LNCaP clone FGC (cell line): Measurements from ENCODE around the gene VSX2.

Source experiments
- DNase-seq: peaks from one replicate; pipeline ENCODE4 v3.0.0-alpha.2; 2011; ENCODE audit warnings: low read depth
- H3K4me3 ChIP-seq: 2 replicates; pipeline ENCODE4 v1.5.1; 2011; ENCODE audit warnings: mild to moderate bottlenecking, low read depth, low read length, control low read depth
- TF ChIP-seq, protein P1 (sequence below): IDR thresholded peaks from 2 replicates; pipeline ENCODE4 v1.5.1; 2012; ENCODE audit warnings: mild to moderate bottlenecking; ENCODE audit not compliant: control insufficient read depth, insufficient read depth; ENCODE audit errors: extremely low read depth

The VSX2 gene

DNA sequence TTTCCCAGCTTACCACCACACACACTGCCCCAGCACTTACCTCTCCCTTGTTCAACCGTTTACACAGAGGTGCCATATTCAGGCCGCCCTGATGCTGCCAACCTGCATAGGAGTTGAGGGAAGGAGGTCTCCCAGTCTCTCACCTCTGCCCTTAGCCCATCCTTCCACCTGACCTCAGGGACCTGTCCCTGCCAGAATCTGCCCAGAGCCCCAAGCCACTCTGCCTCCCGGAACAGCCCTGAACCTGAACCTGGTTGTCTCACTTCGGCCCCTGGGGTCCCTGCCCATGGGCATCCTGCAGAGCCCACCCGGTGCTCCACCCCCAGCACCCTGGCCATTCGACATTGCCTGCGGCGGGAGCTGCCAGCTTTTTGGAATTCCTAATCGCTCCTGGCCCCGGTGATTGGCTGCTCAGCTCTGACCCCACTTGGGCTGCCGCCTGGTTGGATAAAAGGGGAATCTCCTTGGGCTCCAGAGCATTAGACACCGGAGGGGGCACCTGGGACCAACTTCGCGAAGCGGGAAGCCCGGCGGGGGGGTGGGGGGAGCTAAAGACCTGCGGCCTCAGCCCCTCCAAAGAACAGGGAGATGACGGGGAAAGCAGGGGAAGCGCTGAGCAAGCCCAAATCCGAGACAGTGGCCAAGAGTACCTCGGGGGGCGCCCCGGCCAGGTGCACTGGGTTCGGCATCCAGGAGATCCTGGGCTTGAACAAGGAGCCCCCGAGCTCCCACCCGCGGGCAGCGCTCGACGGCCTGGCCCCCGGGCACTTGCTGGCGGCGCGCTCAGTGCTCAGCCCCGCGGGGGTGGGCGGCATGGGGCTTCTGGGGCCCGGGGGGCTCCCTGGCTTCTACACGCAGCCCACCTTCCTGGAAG is at the start of gene VSX2:
Gene VSX2, plus strand, starts transcription at position 476 of the 874 bp plus-strand sequence. Its CDS starts 113 bp downstream, at position 589.
- no peak for DNase-seq
- no peak within 1 kb of the TSS for H3K4me3 ChIP-seq
- TF ChIP-seq, protein P1, sequence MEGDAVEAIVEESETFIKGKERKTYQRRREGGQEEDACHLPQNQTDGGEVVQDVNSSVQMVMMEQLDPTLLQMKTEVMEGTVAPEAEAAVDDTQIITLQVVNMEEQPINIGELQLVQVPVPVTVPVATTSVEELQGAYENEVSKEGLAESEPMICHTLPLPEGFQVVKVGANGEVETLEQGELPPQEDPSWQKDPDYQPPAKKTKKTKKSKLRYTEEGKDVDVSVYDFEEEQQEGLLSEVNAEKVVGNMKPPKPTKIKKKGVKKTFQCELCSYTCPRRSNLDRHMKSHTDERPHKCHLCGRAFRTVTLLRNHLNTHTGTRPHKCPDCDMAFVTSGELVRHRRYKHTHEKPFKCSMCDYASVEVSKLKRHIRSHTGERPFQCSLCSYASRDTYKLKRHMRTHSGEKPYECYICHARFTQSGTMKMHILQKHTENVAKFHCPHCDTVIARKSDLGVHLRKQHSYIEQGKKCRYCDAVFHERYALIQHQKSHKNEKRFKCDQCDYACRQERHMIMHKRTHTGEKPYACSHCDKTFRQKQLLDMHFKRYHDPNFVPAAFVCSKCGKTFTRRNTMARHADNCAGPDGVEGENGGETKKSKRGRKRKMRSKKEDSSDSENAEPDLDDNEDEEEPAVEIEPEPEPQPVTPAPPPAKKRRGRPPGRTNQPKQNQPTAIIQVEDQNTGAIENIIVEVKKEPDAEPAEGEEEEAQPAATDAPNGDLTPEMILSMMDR = no peak

- no peak overlapping the region for H3K4me3 ChIP-seq
- no peak for DNase-seq
- TF ChIP-seq, protein P1 = no peak
Measured at GRCh38 chr14:74190927-74191575, 48.2 kb upstream of the VSX2 start.

DNA sequence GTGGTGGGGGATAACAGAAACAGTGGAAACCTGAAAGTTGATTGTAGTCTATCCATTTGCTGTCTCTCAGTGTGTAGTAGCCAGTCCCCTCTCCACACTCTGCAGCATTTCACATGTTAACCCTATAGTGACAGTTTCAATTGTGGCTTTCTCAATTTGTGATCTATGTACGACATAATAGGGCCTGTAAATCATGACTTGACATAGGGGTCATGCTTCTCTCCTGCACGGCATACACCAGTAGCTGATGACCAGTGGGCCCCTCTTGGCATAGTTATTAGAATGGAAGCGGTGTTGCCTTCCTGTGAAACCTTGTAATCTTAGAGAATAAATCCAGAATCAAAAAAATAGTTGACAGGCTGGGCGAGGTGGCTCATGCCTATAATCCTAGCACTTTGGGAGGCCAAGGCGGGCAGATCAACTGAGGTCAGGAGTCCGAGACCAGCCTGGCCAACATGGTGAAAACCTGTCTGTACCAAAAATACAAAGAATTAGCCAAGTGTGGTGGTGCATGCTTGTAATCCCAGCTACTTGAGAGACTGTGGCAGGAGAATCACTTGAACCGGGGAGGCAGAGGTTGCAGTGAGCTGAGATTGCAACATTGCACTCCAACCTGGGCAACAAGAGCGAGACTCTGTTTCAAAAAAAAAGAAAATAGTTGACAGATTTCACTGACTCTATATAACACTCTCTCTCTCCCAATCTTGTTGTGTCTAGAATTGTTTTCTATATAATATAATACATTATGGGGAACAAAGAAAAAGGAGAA is 44.6 kb upstream of the VSX2 start:
- DNase-seq = no peak
- TF ChIP-seq, protein P1 = no peak
- H3K4me3 ChIP-seq = no peak overlapping the region

DNA sequence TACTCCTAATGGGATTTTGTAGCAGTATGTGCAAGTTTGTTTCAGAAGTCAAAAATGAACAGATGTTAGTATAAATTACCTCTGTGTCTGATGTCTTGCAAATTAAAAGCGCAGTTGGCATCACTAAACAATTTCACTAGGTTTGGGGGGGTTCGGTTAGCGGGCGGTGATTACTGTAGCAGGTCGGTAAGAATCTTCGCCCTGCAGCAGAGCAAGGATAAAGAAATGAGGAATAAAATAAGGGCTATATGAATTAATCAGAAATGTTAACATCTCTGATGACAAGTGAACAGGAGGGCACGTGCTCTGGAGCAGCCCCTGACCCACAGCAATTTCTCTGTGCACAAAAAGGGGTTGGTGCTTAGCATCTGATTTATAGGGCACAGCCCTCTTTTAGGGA is 43.6 kb upstream of the VSX2 start:
- no peak for DNase-seq
- no peak overlapping the region for H3K4me3 ChIP-seq

GRCh38 chr14:74198441-74199234 is 40.6 kb upstream of the VSX2 start:
- H3K4me3 ChIP-seq = no peak overlapping the region
- TF ChIP-seq, protein P1 = no peak
- DNase-seq = no peak

More for the DNA sequence above, 43.6 kb upstream of the VSX2 start:
- TF ChIP-seq, protein P1 = no peak

GRCh38 chr14:74202113-74202512 is 37.1 kb upstream of the VSX2 start:
- TF ChIP-seq, protein P1 = no peak
- DNase-seq = no peak
- H3K4me3 ChIP-seq = no peak overlapping the region
